GM12878 (cell line): ENCODE data around the gene TRPM1. TPM values are rescaled to one million over a fixed set of nuclear protein-coding genes. Genes with fewer than 3 reads are reported as not detected.

ENCODE experiments used
- BRCA1 ChIP-seq: IDR thresholded peaks from 2 replicates; pipeline ENCODE4 v1.6.1; 2011; ENCODE audit warnings: low read depth, low read length, improper control_type of control experiment
- CHD4 ChIP-seq: fragments of 200-600 bp; sonication (generic); IDR thresholded peaks from 2 replicates; pipeline ENCODE4 v1.6.1; 2016; ENCODE audit warnings: mild to moderate bottlenecking
- CREB1 ChIP-seq: IDR thresholded peaks from 2 replicates; pipeline ENCODE4 v1.6.1; 2012; ENCODE audit warnings: low read depth, mild to moderate bottlenecking, inconsistent platforms
- E2F8 ChIP-seq: fragments of 450-650 bp; IDR thresholded peaks from 2 replicates; pipeline ENCODE4 v1.6.1; 2018; ENCODE audit warnings: mild to moderate bottlenecking, low read depth, moderate library complexity; ENCODE audit not compliant: partially characterized antibody
- E4F1 ChIP-seq: fragments of 450-650 bp; IDR thresholded peaks from 2 replicates; pipeline ENCODE4 v1.6.1; 2018; ENCODE audit warnings: borderline replicate concordance, mild to moderate bottlenecking; ENCODE audit not compliant: partially characterized antibody
- JUND ChIP-seq: IDR thresholded peaks from 2 replicates; pipeline ENCODE4 v1.6.1; 2012; ENCODE audit warnings: low read depth, mild to moderate bottlenecking, low read length, improper control_type of control experiment, moderate library complexity
- NBN ChIP-seq: fragments of 450-650 bp; IDR thresholded peaks from 2 replicates; pipeline ENCODE4 v1.6.1; 2016
- SIX5 ChIP-seq: IDR thresholded peaks from 2 replicates; pipeline ENCODE4 v1.6.1; 2011; ENCODE audit warnings: mild to moderate bottlenecking, low read depth, low read length, moderate library complexity; ENCODE audit not compliant: severe bottlenecking
- TARDBP ChIP-seq: IDR thresholded peaks from 2 replicates; pipeline ENCODE4 v1.6.1; 2016; ENCODE audit warnings: borderline replicate concordance
- TBL1XR1 ChIP-seq: IDR thresholded peaks from 2 replicates; pipeline ENCODE4 v1.6.1; 2012; ENCODE audit warnings: low read depth, low read length, improper control_type of control experiment
- USF1 ChIP-seq: IDR thresholded peaks from 2 replicates; pipeline ENCODE4 v1.6.1; 2011; ENCODE audit warnings: borderline replicate concordance, low read depth, mild to moderate bottlenecking, moderate library complexity, mixed read lengths, low read length; ENCODE audit not compliant: insufficient read depth; ENCODE audit errors: extremely low read length
- ZBTB4 ChIP-seq: fragments of 450-650 bp; formaldehyde crosslinking; IDR thresholded peaks from 2 replicates; pipeline ENCODE4 v1.4.0; 2022; ENCODE audit warnings: mild to moderate bottlenecking, moderate library complexity
- ZNF274 ChIP-seq: IDR thresholded peaks from one replicate; pipeline ENCODE4 v1.8.0; 2011; ENCODE audit not compliant: insufficient read length, insufficient read depth
- ZNF384 ChIP-seq: IDR thresholded peaks from 2 replicates; pipeline ENCODE4 v1.6.1; 2012; ENCODE audit warnings: low read depth, mild to moderate bottlenecking, low read length, improper control_type of control experiment, borderline replicate concordance
- ZNF687 ChIP-seq: fragments of 450-650 bp; IDR thresholded peaks from 2 replicates; pipeline ENCODE4 v1.6.1; 2017; ENCODE audit warnings: mild to moderate bottlenecking, moderate library complexity
- polyA plus RNA-seq, 11 experiments: library from polyadenylated mRNA; depleted of rRNA in 4 of 11; unstranded in 6 of 11; stranded (reverse) in 5 of 11; fragments of >200 nt; fragmentation: Nextera tagmentation in 4 of 11; fragmentation: Illumina TruSeq in 1 of 11; extraction: Ambion mirVana in 4 of 11; extraction: Trizol in 1 of 11; gene quantifications; 1 replicate in 1 of 11; 2 replicates in 10 of 11; pipeline versions ENCODE4 v1.2.1 to v1.2.3, GENCODE V29; 2011 to 2016; ENCODE audit warnings: inconsistent platforms in 2 of 11, missing spikeins in 2 of 11, low read depth in 1 of 11
- total RNA-seq, 4 experiments: library from RNA; depleted of rRNA in 3 of 4; stranded (reverse); fragments of >200 nt in 3 of 4; fragmentation: Illumina TruSeq in 1 of 4; extraction: Trizol in 1 of 4; gene quantifications; 2 replicates each; pipeline versions ENCODE4 v1.2.1 to v1.2.3, GENCODE V29; 2013 to 2021

Gene TRPM1
- total and polyA plus RNA-seq, 10 of the 15 experiments (the other 5 are each of a cell fraction or from before 2014, with no cell fraction given) = 0.01 to 0.10 (median 0.05) TPM; not detected in 4

- TF ChIP-seq E2F8 (no peak), JUND (no peak), ZNF384 (no peak), ZBTB4 (no peak), ZNF274 (no peak), CREB1 (no peak), TBL1XR1 (no peak), BRCA1 (no peak), ZNF687 (no peak), TARDBP (no peak), E4F1 (no peak), SIX5 (no peak), USF1 (no peak), NBN (no peak), CHD4 (no peak)
- TF ChIP-seq, all 136 proteins: peak for 6
Observed at GRCh38 chr15:31013863-31014607, 87.5 kb downstream of the TRPM1 start (continued).
